Measurements from ENCODE around the gene PPFIBP2. TPM values are rescaled to one million over a fixed set of nuclear protein-coding genes. Genes with fewer than 3 reads are reported as not detected.

Gene PPFIBP2
- total RNA-seq, 1 experiment from 2014 or later: 5.7 TPM

GRCh38 chr11:7575841-7576725 is 62.3 kb downstream of the PPFIBP2 start:
- H3K4me2 ChIP-seq (ENCODE audit: low read length): peak overlapping the region; percentile 51
- no peak for DNase-seq (ENCODE audit: low read depth, low spot score)
- H3K9me2 ChIP-seq (ENCODE audit: insufficient read depth): no peaks in the 10 kb centered on the region
- POLR2A ChIA-PET: no interaction called here
- no peak overlapping the region for H3K9ac ChIP-seq (ENCODE audit: low read length)
- H3K27me3 ChIP-seq (ENCODE audit: insufficient read depth, low read length): peaks cover 5% of the 10 kb centered on the region; the same call in 1 of the 2 replicates
- no peaks in the 10 kb centered on the region for H3K36me3 ChIP-seq (ENCODE audit: control insufficient read depth in 1 of 2, insufficient read depth in 2 of 2, low read length in 2 of 2)
- CTCF ChIA-PET: no interaction called here
- no peak overlapping the region for H2AFZ ChIP-seq (ENCODE audit: low read depth, low read length, poor library complexity, severe bottlenecking)
- H3K9me3 ChIP-seq (ENCODE audit: control insufficient read depth in 1 of 2, insufficient read depth in 1 of 2, low read depth in 1 of 2, low read length in 2 of 2): no peaks in the 10 kb centered on the region
- RAD21 ChIA-PET (ENCODE audit: low non-redundant PET in 1 of 2, low total read pairs in 2 of 2, uncharacterized antibody in 2 of 2, unreplicated experiment in 2 of 2): no interaction called here
- peak; percentile 74 for ATAC-seq
- no TSS peak for BruUV-seq (replicated peaks)
- peaks cover 16 to 25% of the 10 kb centered on the region in 2 experiments for H3K4me1 ChIP-seq (ENCODE audit: control insufficient read depth in 1 of 2, insufficient read depth in 2 of 2, low read length in 2 of 2)
- intact Hi-C loops (cut with micrococcal nuclease): no loop called here
- no peak overlapping the region for H3K27ac ChIP-seq (ENCODE audit: low read depth, low read length)
- H3K4me3 ChIP-seq (replicated peaks in 1 of 2; ENCODE audit: low read depth in 1 of 2, low read length in 2 of 2): no peak overlapping the region
- no peaks in the 10 kb centered on the region for H3K79me2 ChIP-seq (ENCODE audit: insufficient read depth, low read length)
- H4K20me1 ChIP-seq (ENCODE audit: insufficient read depth): no peaks in the 10 kb centered on the region
- no peak for TF ChIP-seq POLR2A (IDR thresholded peaks at IDR 0.05; ENCODE audit: borderline replicate concordance, extremely low read depth, insufficient read depth, insufficient read length)
- TF ChIP-seq TCF7L2 (IDR thresholded peaks at IDR 0.05; ENCODE audit: borderline replicate concordance, extremely low read depth, insufficient read depth, insufficient read length): no peak
- no peak for TF ChIP-seq YY1 (IDR thresholded peaks at IDR 0.05; ENCODE audit: extremely low read depth, insufficient replicate concordance, low read depth, low read length)
- TF ChIP-seq FOSL1 (IDR thresholded peaks at IDR 0.05; ENCODE audit: low read depth): no peak
- TF ChIP-seq REST (IDR thresholded peaks at IDR 0.05; ENCODE audit: low read depth): no peak
- TF ChIP-seq ELF1 (IDR thresholded peaks at IDR 0.05; ENCODE audit: borderline replicate concordance, low read depth): no peak
- no peak for TF ChIP-seq SRF (IDR thresholded peaks at IDR 0.05; ENCODE audit: low read depth)
- no peak for TF ChIP-seq EZH2phosphoT487 (IDR thresholded peaks at IDR 0.05; ENCODE audit: borderline replicate concordance)
- TF ChIP-seq SP1 (IDR thresholded peaks at IDR 0.05; ENCODE audit: low read depth): no peak
- TF ChIP-seq CBX3 (IDR thresholded peaks at IDR 0.05; ENCODE audit: low read depth): no peak
- no peak for TF ChIP-seq JUND (IDR thresholded peaks at IDR 0.05)
- TF ChIP-seq, protein P1, sequence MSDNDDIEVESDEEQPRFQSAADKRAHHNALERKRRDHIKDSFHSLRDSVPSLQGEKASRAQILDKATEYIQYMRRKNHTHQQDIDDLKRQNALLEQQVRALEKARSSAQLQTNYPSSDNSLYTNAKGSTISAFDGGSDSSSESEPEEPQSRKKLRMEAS (IDR thresholded peaks at IDR 0.05): no peak
- no peak for TF ChIP-seq ZNF274 (IDR thresholded peaks at IDR 0.05; ENCODE audit: low read depth, low read length)
- TF ChIP-seq RAD21 (IDR thresholded peaks at IDR 0.05; ENCODE audit: low read depth): no peak
- TF ChIP-seq POLR2AphosphoS5 (IDR thresholded peaks at IDR 0.05; ENCODE audit: low read depth, low read length): no peak
- TF ChIP-seq, protein P2, sequence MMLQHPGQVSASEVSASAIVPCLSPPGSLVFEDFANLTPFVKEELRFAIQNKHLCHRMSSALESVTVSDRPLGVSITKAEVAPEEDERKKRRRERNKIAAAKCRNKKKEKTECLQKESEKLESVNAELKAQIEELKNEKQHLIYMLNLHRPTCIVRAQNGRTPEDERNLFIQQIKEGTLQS (IDR thresholded peaks at IDR 0.05): no peak
- TF ChIP-seq EZH2 (IDR thresholded peaks at IDR 0.05): no peak
- no peak for TF ChIP-seq ZFX (IDR thresholded peaks at IDR 0.05)

All from HCT116 (cell line).